ENCODE data around the gene SCN3A. TPM values are rescaled to one million over a fixed set of nuclear protein-coding genes. Genes with fewer than 3 reads are reported as not detected.

Gene SCN3A
- total RNA-seq, 6 experiments from 2014 or later: 0.14 to 2.2 (median 1.9) TPM; not detected in 1

DNA sequence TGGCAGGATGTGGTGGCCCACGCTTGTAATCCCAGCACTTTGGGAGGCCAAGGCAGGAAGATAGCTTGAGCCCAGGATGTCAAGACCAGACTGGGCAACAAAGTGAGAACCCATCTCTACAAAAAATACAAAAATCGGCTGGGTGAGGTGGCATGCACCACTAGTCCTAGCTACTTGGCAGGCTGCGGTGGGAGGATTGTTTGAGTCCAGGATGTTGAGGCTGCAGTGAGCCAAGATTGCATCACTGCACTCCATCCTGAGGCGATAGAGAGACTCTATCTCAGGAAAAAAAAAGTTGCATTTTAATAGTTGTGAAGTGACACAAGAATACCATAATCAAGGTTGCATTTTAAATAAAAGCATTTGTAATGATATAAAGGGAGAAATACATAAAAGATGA lies 124.4 kb downstream of the SCN3A start:
- TF ChIP-seq, protein P1, sequence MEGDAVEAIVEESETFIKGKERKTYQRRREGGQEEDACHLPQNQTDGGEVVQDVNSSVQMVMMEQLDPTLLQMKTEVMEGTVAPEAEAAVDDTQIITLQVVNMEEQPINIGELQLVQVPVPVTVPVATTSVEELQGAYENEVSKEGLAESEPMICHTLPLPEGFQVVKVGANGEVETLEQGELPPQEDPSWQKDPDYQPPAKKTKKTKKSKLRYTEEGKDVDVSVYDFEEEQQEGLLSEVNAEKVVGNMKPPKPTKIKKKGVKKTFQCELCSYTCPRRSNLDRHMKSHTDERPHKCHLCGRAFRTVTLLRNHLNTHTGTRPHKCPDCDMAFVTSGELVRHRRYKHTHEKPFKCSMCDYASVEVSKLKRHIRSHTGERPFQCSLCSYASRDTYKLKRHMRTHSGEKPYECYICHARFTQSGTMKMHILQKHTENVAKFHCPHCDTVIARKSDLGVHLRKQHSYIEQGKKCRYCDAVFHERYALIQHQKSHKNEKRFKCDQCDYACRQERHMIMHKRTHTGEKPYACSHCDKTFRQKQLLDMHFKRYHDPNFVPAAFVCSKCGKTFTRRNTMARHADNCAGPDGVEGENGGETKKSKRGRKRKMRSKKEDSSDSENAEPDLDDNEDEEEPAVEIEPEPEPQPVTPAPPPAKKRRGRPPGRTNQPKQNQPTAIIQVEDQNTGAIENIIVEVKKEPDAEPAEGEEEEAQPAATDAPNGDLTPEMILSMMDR (IDR thresholded peaks at IDR 0.05): no peak
- DNase-seq: no peak
- no peak overlapping the region for H3K27ac Mint-ChIP-seq
- H3K4me1 Mint-ChIP-seq (ENCODE audit: low read depth): no peaks in the 10 kb centered on the region
- no peaks in the 10 kb centered on the region for H3K27me3 Mint-ChIP-seq (ENCODE audit: insufficient read depth)
- H3K9me3 Mint-ChIP-seq: peaks cover 4% of the 10 kb centered on the region; the same call in 1 of the 2 replicates
- H3K36me3 Mint-ChIP-seq (ENCODE audit: low read depth): no peaks in the 10 kb centered on the region
- no peak overlapping the region for H3K4me3 Mint-ChIP-seq

DNA sequence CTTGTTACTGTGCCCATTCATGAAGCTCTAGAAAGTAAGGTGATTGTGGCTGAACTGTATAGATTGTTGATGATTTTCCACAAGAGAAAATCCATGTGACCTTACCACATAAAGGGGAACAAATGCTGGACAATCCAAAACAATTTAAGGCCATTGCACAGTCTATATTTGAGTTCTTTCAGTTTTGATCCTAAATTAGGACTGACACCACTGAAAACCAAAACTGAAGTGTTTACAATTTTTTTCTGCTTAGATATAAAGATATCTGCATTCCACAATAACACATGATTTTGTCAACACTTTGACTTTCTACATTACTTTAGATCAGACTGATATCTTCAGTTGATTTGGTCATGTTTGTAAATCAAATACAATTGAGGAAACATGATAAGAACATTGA lies 124.9 kb downstream of the SCN3A start:
- Mint-ChIP-seq H3K36me3 (ENCODE audit: low read depth) (no peaks in the 10 kb centered on the region), H3K4me3 (no peak overlapping the region), H3K9me3 (peaks cover 4% of the 10 kb centered on the region; the same call in 1 of the 2 replicates), H3K27me3 (ENCODE audit: insufficient read depth) (no peaks in the 10 kb centered on the region), H3K27ac (no peak overlapping the region), H3K4me1 (ENCODE audit: low read depth) (no peaks in the 10 kb centered on the region)
- TF ChIP-seq, protein P1 (IDR thresholded peaks at IDR 0.05): no peak
- no peak for DNase-seq

GRCh38 chr2:165074884-165075283 lies 129.0 kb downstream of the SCN3A start:
- Mint-ChIP-seq H3K27me3 (ENCODE audit: insufficient read depth) (0 out of 2 replicates have a peak, but pooled peaks cover 4% of the 10 kb centered on the region), H3K36me3 (ENCODE audit: low read depth) (no peaks in the 10 kb centered on the region), H3K9me3 (peaks cover 9% of the 10 kb centered on the region; the same call in 1 of the 2 replicates), H3K4me3 (no peak overlapping the region), H3K27ac (no peak overlapping the region), H3K4me1 (ENCODE audit: low read depth) (no peaks in the 10 kb centered on the region)
- no peak for DNase-seq
- TF ChIP-seq, protein P1 (IDR thresholded peaks at IDR 0.05): no peak

DNA sequence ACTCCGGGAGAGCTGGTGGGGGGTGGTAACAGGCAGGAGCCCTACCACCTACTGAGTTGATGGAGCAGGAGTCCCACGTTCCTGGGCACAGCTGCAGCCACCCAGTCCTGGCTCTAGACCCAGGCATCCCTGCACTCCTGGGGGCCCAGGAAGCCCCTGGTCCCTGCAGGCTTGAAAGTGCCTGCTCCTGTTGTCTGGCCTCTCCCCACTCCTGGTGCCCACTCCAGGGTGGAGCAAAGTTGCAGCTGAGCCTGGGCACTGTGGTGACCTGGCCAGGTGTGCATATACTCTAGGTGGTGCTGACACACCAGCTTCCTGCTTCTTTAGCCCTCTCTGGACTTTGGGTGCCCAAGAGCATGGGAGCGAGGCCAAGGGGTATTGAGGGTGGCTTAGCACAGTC lies 129.5 kb downstream of the SCN3A start:
- H3K9me3 Mint-ChIP-seq: peaks cover 9% of the 10 kb centered on the region; the same call in 1 of the 2 replicates
- no peaks in the 10 kb centered on the region for H3K4me1 Mint-ChIP-seq (ENCODE audit: low read depth)
- no peaks in the 10 kb centered on the region for H3K36me3 Mint-ChIP-seq (ENCODE audit: low read depth)
- TF ChIP-seq, protein P1 (IDR thresholded peaks at IDR 0.05): no peak
- H3K27ac Mint-ChIP-seq: no peak overlapping the region
- H3K4me3 Mint-ChIP-seq: no peak overlapping the region
- no peak for DNase-seq
- peaks cover 4% of the 10 kb centered on the region; the same call in 1 of the 2 replicates for H3K27me3 Mint-ChIP-seq (ENCODE audit: insufficient read depth)

GRCh38 chr2:165070076-165070475 lies 133.8 kb downstream of the SCN3A start:
- H3K4me3 Mint-ChIP-seq: no peak overlapping the region
- DNase-seq: no peak
- peaks cover 6% of the 10 kb centered on the region for H3K27me3 Mint-ChIP-seq (ENCODE audit: insufficient read depth)
- H3K4me1 Mint-ChIP-seq (ENCODE audit: low read depth): no peaks in the 10 kb centered on the region
- H3K9me3 Mint-ChIP-seq: peaks cover 9% of the 10 kb centered on the region; the same call in 1 of the 2 replicates
- no peaks in the 10 kb centered on the region for H3K36me3 Mint-ChIP-seq (ENCODE audit: low read depth)
- TF ChIP-seq, protein P1 (IDR thresholded peaks at IDR 0.05): no peak
- no peak overlapping the region for H3K27ac Mint-ChIP-seq

DNA sequence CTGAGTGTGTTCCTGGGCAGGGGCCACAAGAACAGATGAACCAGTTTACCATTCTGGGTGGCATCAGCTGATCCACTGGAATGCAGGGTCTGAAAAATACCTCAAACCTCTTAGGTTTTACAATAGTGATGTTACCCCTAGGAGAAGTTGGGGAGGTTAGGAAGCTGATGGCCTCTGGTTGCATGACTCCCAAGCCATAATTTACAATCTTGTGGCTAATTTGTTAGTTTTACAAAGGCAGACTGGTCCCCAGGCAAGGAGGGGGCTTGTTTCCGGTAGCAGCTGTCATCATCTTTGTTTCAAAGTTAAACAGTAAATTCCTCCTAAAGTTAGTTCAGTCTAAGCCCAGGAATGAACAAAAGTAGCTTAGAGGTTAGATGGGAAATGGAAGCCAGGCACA lies 134.7 kb downstream of the SCN3A start:
- no peaks in the 10 kb centered on the region for H3K36me3 Mint-ChIP-seq (ENCODE audit: low read depth)
- peaks cover 6% of the 10 kb centered on the region for H3K27me3 Mint-ChIP-seq (ENCODE audit: insufficient read depth)
- no peak overlapping the region for H3K27ac Mint-ChIP-seq
- no peak for DNase-seq
- 0 out of 2 replicates have a peak, but pooled peaks cover 5% of the 10 kb centered on the region for H3K9me3 Mint-ChIP-seq
- TF ChIP-seq, protein P1 (IDR thresholded peaks at IDR 0.05): no peak
- H3K4me3 Mint-ChIP-seq: no peak overlapping the region
- no peaks in the 10 kb centered on the region for H3K4me1 Mint-ChIP-seq (ENCODE audit: low read depth)
